Prostate gland (tissue), 2 donors: ENCODE measurements around the gene ARHGDIA. TPM values are rescaled to one million over a fixed set of nuclear protein-coding genes. Genes with fewer than 3 reads are reported as not detected.

Experiments
- DNase-seq: peaks from one replicate; pipeline ENCODE4 v3.0.0-alpha.2; 2019; ENCODE audit warnings: low spot score
- H3K27ac ChIP-seq, 2 donors: fragments of 200-600 bp; sonication (generic); 2 replicates each; pipeline ENCODE4 v1.5.1; 2017 to 2019
- H3K27me3 ChIP-seq: fragments of 200-600 bp; sonication (generic); replicated peaks from 2 replicates; pipeline ENCODE4 v1.5.1; 2019; ENCODE audit not compliant: insufficient read depth
- H3K36me3 ChIP-seq, 2 donors: fragments of 200-600 bp; sonication (generic); 1 replicate in 1 of 2; 2 replicates in 1 of 2; pipeline versions ENCODE4 v1.5.1 to v1.8.1; 2017 to 2019
- H3K4me1 ChIP-seq: fragments of 200-600 bp; sonication (generic); replicated peaks from 2 replicates; pipeline ENCODE4 v1.5.1; 2019
- H3K4me3 ChIP-seq, 2 donors: fragments of 200-600 bp; sonication (generic); 2 replicates each; pipeline ENCODE4 v1.5.1; 2017 to 2019
- H3K9me3 ChIP-seq: fragments of 200-600 bp; sonication (generic); 2 replicates; pipeline ENCODE4 v1.5.1; 2017
- POLR2A ChIP-seq: fragments of 450-650 bp; IDR thresholded peaks from one replicate; pipeline ENCODE4 v1.6.1; 2016; ENCODE audit warnings: antibody characterized with exemption, mild to moderate bottlenecking
- POLR2AphosphoS5 ChIP-seq: sonication (generic); formaldehyde crosslinking; IDR thresholded peaks from one replicate; pipeline ENCODE4 v1.6.1; 2017; ENCODE audit warnings: antibody characterized with exemption
- WGBS: methylation state at CpG from one replicate; pipeline ENCODE4 v1.1.5; 2018; 5-methylcytosine and 5-hydroxymethylcytosine counted together
- intact Hi-C: fragments of 100-400 bp; cut with DNase I; formaldehyde crosslinking; loops from one replicate; pipeline ENCODE4 v1.14.2; 2022
- total RNA-seq, 2 donors: library from RNA; depleted of rRNA; stranded (reverse); fragments of >200 nt; gene quantifications; one replicate each; pipeline ENCODE4 v1.1.0, GENCODE V29; 2016
- TF ChIP-seq, protein P1 (sequence below), 4 experiments: fragments of 200-600 bp in 2 of 4; fragments of 450-650 bp in 2 of 4; sonication (generic) in 2 of 4; IDR thresholded peaks; 1 replicate in 3 of 4; 2 replicates in 1 of 4; pipeline ENCODE4 v1.5.1; 2016 to 2019; ENCODE audit warnings: antibody characterized with exemption in 4 of 4, mild to moderate bottlenecking in 2 of 4, moderate library complexity in 2 of 4

ARHGDIA gene
- total RNA-seq, 2 donors from 2014 or later, result 193 to 274 TPM

DNA sequence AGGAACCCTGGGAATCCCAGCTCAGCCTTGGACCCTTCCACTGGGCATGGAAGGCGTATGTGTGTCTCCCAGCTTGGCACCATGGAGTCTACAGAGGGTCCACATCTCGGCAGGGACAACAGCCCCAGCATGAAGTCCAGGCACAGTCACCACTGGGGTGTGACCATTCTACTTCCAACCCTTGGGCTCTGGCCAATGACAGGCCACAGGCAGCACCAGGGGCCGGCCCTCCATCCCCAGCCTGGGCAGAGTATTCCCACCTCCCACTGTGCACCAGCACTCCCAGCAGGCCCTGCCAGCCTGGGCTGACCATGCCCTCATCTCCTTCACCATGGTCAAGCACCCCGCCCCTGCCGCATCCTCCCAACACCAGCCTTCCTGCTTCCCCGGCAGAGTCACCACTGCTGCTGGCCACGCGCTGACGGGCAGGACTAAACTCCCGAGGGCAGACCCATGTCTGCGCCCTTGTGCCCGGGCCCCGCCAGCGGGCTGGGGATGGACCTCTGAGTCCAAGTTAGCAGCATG lies 26.7 kb downstream of the ARHGDIA start:
- Histone ChIP-seq H3K9me3 (no peaks in the 10 kb centered on the region), H3K27me3 (no peaks in the 10 kb centered on the region), H3K4me3 (no peak overlapping the region), H3K36me3 (peaks cover 30 to 35% of the 10 kb centered on the region in 2 donors), H3K4me1 (no peaks in the 10 kb centered on the region), H3K27ac (no peak overlapping the region)
- 93% methylated on average over 12 of the region's 14 CpGs for WGBS
- no peak for DNase-seq
- intact Hi-C loops, result no loop called here
- TF ChIP-seq, protein P1, sequence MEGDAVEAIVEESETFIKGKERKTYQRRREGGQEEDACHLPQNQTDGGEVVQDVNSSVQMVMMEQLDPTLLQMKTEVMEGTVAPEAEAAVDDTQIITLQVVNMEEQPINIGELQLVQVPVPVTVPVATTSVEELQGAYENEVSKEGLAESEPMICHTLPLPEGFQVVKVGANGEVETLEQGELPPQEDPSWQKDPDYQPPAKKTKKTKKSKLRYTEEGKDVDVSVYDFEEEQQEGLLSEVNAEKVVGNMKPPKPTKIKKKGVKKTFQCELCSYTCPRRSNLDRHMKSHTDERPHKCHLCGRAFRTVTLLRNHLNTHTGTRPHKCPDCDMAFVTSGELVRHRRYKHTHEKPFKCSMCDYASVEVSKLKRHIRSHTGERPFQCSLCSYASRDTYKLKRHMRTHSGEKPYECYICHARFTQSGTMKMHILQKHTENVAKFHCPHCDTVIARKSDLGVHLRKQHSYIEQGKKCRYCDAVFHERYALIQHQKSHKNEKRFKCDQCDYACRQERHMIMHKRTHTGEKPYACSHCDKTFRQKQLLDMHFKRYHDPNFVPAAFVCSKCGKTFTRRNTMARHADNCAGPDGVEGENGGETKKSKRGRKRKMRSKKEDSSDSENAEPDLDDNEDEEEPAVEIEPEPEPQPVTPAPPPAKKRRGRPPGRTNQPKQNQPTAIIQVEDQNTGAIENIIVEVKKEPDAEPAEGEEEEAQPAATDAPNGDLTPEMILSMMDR (IDR thresholded peaks at IDR 0.05), result no peak
- TF ChIP-seq POLR2A (no peak), POLR2AphosphoS5 (no peak)

DNA sequence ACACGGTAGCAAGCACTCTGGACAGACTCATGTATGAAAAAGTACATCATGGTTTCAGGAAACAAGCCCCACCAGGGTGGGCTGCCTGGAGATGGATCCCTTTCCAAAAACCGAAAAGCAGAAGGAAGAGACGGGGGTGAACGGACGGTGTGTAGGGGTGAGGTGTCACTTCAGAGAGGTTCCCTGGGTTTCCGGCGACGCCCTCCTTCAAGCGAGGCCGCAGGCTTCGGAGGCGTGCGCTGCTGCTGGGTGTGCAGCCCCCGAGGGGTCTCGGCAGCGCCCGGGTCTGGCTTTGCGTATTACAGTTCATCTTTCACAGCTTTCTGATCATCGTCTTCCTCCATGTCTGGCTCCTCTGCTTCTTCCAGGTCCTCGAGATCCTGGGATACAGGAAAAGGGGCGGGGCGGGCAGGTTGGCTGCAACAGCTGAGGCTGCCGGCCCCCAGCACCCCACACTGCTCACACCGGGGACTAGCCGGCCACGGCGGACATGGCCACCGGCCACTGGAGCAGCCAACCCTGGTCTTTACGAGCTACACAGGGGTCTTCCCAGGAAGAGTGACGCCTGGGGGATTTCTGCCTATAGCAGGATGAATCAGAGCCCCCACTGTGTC lies 27.3 kb downstream of the ARHGDIA start:
- intact Hi-C loops, result no loop called here
- 89% methylated on average over 29 of the region's 30 CpGs for WGBS
- no peak overlapping the region for H3K4me3 ChIP-seq
- no peak overlapping the region for H3K27ac ChIP-seq
- H3K27me3 ChIP-seq, result no peaks in the 10 kb centered on the region
- H3K9me3 ChIP-seq, result no peaks in the 10 kb centered on the region
- no peak for DNase-seq
- TF ChIP-seq, protein P1 (IDR thresholded peaks at IDR 0.05), result no peak
- TF ChIP-seq POLR2AphosphoS5 (no peak), POLR2A (no peak)
- H3K4me1 ChIP-seq, result no peaks in the 10 kb centered on the region
- H3K36me3 ChIP-seq, result peaks cover 30 to 31% of the 10 kb centered on the region in 2 donors

DNA sequence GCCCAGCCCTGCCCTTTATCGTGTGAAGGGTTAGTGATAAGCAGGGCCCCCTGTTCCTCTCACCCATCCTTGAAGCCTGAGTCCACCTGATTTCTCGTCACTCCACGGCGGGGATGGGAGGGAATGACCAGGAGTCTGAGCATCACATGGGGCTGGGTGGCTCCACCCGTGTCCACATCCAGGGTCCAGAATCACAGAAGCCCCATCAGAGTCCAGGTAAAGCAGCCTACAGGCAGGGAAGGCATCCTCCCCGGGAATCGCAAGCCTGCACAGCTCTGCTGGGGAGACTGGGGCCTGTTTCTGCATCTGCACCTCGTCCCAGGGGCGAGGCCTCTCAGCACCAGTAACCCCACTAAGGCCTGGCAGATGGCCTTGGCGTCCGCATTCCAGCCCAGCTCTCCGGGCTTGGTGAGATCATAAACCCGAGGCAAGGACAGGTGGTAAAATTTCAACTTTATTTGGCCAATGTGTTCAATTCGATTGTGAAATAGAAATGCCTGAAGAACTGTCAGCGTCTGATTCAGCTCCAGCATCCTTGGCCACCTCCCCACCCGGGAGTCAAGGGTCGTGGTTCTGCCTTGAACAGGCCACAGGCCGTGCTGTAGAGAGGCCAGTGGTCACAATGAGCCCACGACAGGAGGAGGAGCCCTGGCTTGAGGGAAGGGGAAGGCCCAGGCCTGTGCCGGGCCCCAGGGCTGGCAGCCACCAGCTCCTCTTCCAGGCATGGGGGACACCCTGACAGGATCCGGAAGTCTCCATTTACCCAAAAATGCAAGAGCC lies 28.2 kb downstream of the ARHGDIA start:
- no peak for DNase-seq
- TF ChIP-seq POLR2A (no peak), POLR2AphosphoS5 (peak; percentile 23)
- TF ChIP-seq, protein P1 (IDR thresholded peaks at IDR 0.05), result no peak
- H3K36me3 ChIP-seq, result peaks cover 30 to 31% of the 10 kb centered on the region in 2 donors

DNA sequence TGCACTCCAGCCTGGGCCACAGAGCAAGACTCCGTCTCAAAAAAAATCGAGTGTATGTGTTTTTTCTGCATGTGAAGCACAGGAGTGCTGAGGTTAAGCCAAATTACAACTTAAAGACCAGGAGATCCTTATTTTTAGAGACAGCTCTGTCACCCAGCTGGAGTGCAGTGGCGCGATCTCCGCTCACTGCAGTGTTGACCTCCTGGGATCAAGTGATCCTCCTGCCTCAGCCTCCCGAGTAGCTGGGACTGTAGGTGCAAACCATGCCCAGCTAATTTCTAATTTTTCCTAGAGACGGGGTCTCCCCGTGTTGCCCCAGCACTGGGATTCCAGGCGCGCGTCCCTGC lies 28.8 kb downstream of the ARHGDIA start:
- Histone ChIP-seq H3K4me3 (no peak overlapping the region), H3K27ac (peak overlapping the region; percentile 72 to 83), H3K9me3 (no peaks in the 10 kb centered on the region), H3K27me3 (no peaks in the 10 kb centered on the region), H3K4me1 (no peaks in the 10 kb centered on the region), H3K36me3 (peaks cover 28 to 31% of the 10 kb centered on the region in 2 donors)
- TF ChIP-seq POLR2A (no peak), POLR2AphosphoS5 (no peak)
- TF ChIP-seq, protein P1 (IDR thresholded peaks at IDR 0.05), result no peak
- intact Hi-C loops, result no loop called here
- DNase-seq, result no peak
- WGBS, result 89% methylated on average over 11 of the region's 11 CpGs

More for the DNA sequence above, 28.2 kb downstream of the ARHGDIA start:
- H3K27ac ChIP-seq, result peak overlapping the region in 1 of 2 donors; percentile 72
- H3K27me3 ChIP-seq, result no peaks in the 10 kb centered on the region
- H3K9me3 ChIP-seq, result no peaks in the 10 kb centered on the region
- WGBS, result 71% methylated on average over 21 of the region's 21 CpGs
- intact Hi-C loops, result no loop called here
- no peak overlapping the region for H3K4me3 ChIP-seq
- H3K4me1 ChIP-seq, result no peaks in the 10 kb centered on the region
